ENCODE data around the gene GATA3. TPM values are rescaled to one million over a fixed set of nuclear protein-coding genes. Genes with fewer than 3 reads are reported as not detected.

The GATA3 gene
- polyA plus RNA-seq, 1 experiment, result not detected

DNA sequence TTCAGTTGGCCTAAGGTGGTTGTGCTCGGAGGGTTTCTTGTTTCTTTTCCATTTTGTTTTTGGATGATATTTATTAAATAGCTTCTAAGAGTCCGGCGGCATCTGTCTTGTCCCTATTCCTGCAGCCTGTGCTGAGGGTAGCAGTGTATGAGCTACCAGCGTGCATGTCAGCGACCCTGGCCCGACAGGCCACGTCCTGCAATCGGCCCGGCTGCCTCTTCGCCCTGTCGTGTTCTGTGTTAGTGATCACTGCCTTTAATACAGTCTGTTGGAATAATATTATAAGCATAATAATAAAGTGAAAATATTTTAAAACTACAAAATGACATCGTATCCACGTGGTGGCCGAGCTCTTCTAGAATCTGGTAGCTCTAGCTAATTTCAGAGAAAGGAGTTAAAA lies 20.4 kb downstream of the GATA3 start:
- Histone ChIP-seq H3K4me3 (ENCODE audit: low read depth, low read length) (no peak overlapping the region), H3K27me3 (ENCODE audit: control insufficient read depth, insufficient read depth, low read length) (no peaks in the 10 kb centered on the region), H3K9me3 (ENCODE audit: control insufficient read depth, insufficient read depth, low read length) (no peaks in the 10 kb centered on the region), H3K27ac (ENCODE audit: low read depth, low read length) (no peak overlapping the region)
- POLR2A ChIA-PET, result no interaction called here
- no peak for DNase-seq (ENCODE audit: low read depth, low spot score)
- CTCF ChIA-PET, result interaction anchor here (1.0 kb wide), 2 partner anchors 22 to 181 kb away, joined by 3 read pairs; no protein-coding TSS in a partner anchor
- TF ChIP-seq CTCF (IDR thresholded peaks at IDR 0.05; ENCODE audit: low read depth, low read length), result no peak

DNA sequence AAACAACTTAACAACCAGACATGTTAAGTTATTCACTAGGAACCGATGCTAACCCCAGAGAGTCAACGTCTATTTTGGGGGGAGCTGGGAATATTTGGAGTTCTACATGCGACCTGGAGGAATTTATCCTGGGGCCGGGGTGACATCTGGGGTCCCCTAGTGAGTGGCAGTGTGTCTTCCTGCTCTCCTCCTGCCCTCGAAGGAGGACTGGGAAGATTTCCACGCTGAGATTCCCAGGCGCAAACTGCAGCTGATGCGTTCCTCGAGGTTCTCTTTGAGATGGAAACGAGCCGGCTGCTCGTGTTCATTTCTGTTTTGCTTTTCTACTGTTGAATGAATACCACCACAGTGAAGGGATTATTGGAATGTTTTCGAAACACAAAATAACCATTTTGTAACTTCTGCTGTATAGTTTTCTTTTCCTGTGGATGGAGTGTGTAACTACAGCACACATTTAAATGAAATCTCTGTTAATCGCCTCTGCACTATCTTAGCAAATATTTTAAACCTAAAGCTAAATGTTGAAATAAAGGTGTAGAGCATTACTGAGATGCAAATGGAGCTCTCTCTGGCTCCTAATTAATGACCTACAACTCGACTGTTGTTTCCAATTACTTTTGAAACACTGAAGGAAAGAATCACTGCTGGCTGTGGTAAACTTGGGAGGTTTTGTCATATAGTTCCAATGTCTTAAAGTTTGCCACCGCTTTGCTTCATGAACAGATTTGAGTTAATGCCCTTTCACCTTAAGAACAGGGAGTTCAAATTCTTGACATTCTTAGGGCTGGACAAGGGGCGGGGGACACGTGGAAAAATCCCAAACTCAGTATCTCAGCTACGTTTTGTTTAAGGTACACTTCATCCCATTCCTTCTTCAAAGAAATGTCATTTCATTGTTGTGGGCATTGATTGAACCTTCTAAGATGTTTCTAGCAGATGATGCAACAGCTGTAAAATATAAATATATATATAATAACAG lies 21.1 kb downstream of the GATA3 start:
- DNase-seq (ENCODE audit: low read depth, low spot score), result no peak
- H3K27ac ChIP-seq (ENCODE audit: low read depth, low read length), result no peak overlapping the region
- ChIA-PET POLR2A (no interaction called here), CTCF (interaction anchor here (0.6 to 1.0 kb wide), 6 partner anchors 9 to 550 kb away, joined by 3 to 9 read pairs (median 4); no protein-coding TSS in a partner anchor)
- no peaks in the 10 kb centered on the region; the same call in 1 of the 2 replicates for H3K9me3 ChIP-seq (ENCODE audit: control insufficient read depth, insufficient read depth, low read length)
- H3K4me3 ChIP-seq (ENCODE audit: low read depth, low read length), result no peak overlapping the region
- no peak for TF ChIP-seq CTCF (IDR thresholded peaks at IDR 0.05; ENCODE audit: low read depth, low read length)
- no peaks in the 10 kb centered on the region for H3K27me3 ChIP-seq (ENCODE audit: control insufficient read depth, insufficient read depth, low read length)

DNA sequence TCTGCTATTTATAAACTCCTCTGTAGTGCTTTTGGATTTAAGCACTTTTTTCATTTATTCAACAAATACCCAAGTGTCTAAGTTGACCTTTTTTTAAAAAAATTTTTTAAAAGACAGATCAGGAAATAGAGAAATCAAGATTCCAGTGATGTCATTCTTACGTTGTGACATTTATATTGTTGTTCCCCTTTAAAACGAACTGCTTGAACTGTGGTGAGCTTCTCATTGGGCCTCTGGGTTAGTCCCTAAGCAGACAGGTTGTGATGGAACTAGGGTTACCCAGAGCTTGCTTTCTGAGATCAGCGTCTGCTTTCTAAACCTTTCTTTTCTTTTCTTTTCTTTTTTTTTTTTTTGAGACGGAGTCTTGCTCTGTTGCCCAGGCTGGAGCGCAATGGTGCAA lies 22.4 kb downstream of the GATA3 start:
- no peak for TF ChIP-seq CTCF (IDR thresholded peaks at IDR 0.05; ENCODE audit: low read depth, low read length)
- ChIA-PET CTCF (no interaction called here), POLR2A (no interaction called here)
- Histone ChIP-seq H3K4me3 (ENCODE audit: low read depth, low read length) (no peak overlapping the region), H3K27me3 (ENCODE audit: control insufficient read depth, insufficient read depth, low read length) (no peaks in the 10 kb centered on the region), H3K9me3 (ENCODE audit: control insufficient read depth, insufficient read depth, low read length) (peaks cover 2% of the 10 kb centered on the region; the same call in 1 of the 2 replicates), H3K27ac (ENCODE audit: low read depth, low read length) (no peak overlapping the region)
- DNase-seq (ENCODE audit: low read depth, low spot score), result no peak

DNA sequence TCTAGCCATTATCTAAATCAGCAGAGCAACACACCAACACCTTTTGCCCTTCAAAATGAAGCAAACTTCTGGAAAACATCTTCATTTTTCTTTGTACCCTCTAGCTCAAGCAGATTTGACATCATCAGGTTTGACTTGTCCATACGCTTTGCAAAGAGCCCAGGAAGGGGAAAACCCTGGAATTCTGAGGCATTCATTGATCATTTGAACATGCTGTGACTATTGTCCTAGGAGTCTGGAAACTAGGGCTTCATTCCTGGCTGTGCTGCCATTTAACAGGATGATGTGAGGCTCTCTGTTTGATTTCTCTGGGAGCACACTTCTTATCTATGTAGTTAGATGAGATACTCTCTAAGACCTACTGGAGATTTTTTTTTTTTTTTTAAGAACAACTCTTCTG lies 23.5 kb downstream of the GATA3 start:
- no peaks in the 10 kb centered on the region for H3K27me3 ChIP-seq (ENCODE audit: control insufficient read depth, insufficient read depth, low read length)
- POLR2A ChIA-PET, result no interaction called here
- CTCF ChIA-PET, result no interaction called here
- H3K9me3 ChIP-seq (ENCODE audit: control insufficient read depth, insufficient read depth, low read length), result peaks cover 2% of the 10 kb centered on the region; the same call in 1 of the 2 replicates
- no peak overlapping the region for H3K27ac ChIP-seq (ENCODE audit: low read depth, low read length)
- TF ChIP-seq CTCF (IDR thresholded peaks at IDR 0.05; ENCODE audit: low read depth, low read length), result no peak
- no peak overlapping the region for H3K4me3 ChIP-seq (ENCODE audit: low read depth, low read length)
- no peak for DNase-seq (ENCODE audit: low read depth, low spot score)

- TF ChIP-seq CTCF (IDR thresholded peaks at IDR 0.05; ENCODE audit: low read depth, low read length), result no peak
- Histone ChIP-seq H3K27me3 (ENCODE audit: control insufficient read depth, insufficient read depth, low read length) (no peaks in the 10 kb centered on the region), H3K9me3 (ENCODE audit: control insufficient read depth, insufficient read depth, low read length) (peaks cover 6% of the 10 kb centered on the region; the same call in 1 of the 2 replicates), H3K4me3 (ENCODE audit: low read depth, low read length) (no peak overlapping the region), H3K27ac (ENCODE audit: low read depth, low read length) (no peak overlapping the region)
- POLR2A ChIA-PET, result no interaction called here
- DNase-seq (ENCODE audit: low read depth, low spot score), result no peak
- CTCF ChIA-PET, result no interaction called here
These were observed 24.6 kb downstream of the GATA3 start for GRCh38 chr10:8079126-8079525.
